ENCODE measurements around the gene MICAL3. TPM values are rescaled to one million over a fixed set of nuclear protein-coding genes. Genes with fewer than 3 reads are reported as not detected.

The MICAL3 gene
- total and polyA plus RNA-seq, 4 donors = 4.4 to 30.7 (median 15.4) TPM

GRCh38 chr22:17818180-17818579, 206.2 kb downstream of the MICAL3 start:
- Histone ChIP-seq H3K4me3 (no peak overlapping the region), H3K36me3 (ENCODE audit: control insufficient read depth in 4 of 4, insufficient read depth in 4 of 4, low read length in 4 of 4) (peaks cover 4 to 29% (median 17%) of the 10 kb centered on the region in 4 donors), H3K9ac (ENCODE audit: insufficient read depth in 1 of 2, low read length in 2 of 2) (no peak overlapping the region), H3K27ac (ENCODE audit: low read depth in 1 of 2, low read length in 1 of 2) (no peak overlapping the region), H3K4me1 (ENCODE audit: control insufficient read depth in 5 of 5, insufficient read depth in 5 of 5, low read length in 5 of 5) (no peaks in the 10 kb centered on the region), H3K9me3 (ENCODE audit: control insufficient read depth in 4 of 4, insufficient read depth in 3 of 4, low read length in 3 of 4) (no peaks in the 10 kb centered on the region), H3K27me3 (ENCODE audit: control insufficient read depth in 3 of 3, insufficient read depth in 3 of 3, low read length in 2 of 3) (no peaks in the 10 kb centered on the region)
- ATAC-seq (ENCODE audit: insufficient read depth, low FRiP score) (no peak), DNase-seq (no peak)
- WGBS, 2 donors = 93 to 95% methylated on average over 13 to 25 of the region's 25 CpGs
- TF ChIP-seq CTCF (IDR thresholded peaks at IDR 0.05; ENCODE audit: control extremely low read depth, extremely low read depth) = no peak

- Histone ChIP-seq H3K4me3 (no peak overlapping the region), H3K9me3 (ENCODE audit: control insufficient read depth in 4 of 4, insufficient read depth in 3 of 4, low read length in 3 of 4) (no peaks in the 10 kb centered on the region), H3K4me1 (ENCODE audit: control insufficient read depth in 5 of 5, insufficient read depth in 5 of 5, low read length in 5 of 5) (no peaks in the 10 kb centered on the region), H3K27ac (ENCODE audit: low read depth in 1 of 2, low read length in 1 of 2) (no peak overlapping the region), H3K9ac (ENCODE audit: insufficient read depth in 1 of 2, low read length in 2 of 2) (no peak overlapping the region), H3K27me3 (ENCODE audit: control insufficient read depth in 3 of 3, insufficient read depth in 3 of 3, low read length in 2 of 3) (no peaks in the 10 kb centered on the region), H3K36me3 (ENCODE audit: control insufficient read depth in 4 of 4, insufficient read depth in 4 of 4, low read length in 4 of 4) (peaks cover 4 to 26% (median 17%) of the 10 kb centered on the region in 4 donors)
- DNase-seq (no peak), ATAC-seq (ENCODE audit: insufficient read depth, low FRiP score) (no peak)
- 96% methylated on average over 33 of the region's 33 CpGs for WGBS, 2 donors
- no peak for TF ChIP-seq CTCF (IDR thresholded peaks at IDR 0.05; ENCODE audit: control extremely low read depth, extremely low read depth)
These were observed 206.8 kb downstream of the MICAL3 start for GRCh38 chr22:17817511-17818065.

- no peak overlapping the region for H3K27ac ChIP-seq (ENCODE audit: low read depth in 1 of 2, low read length in 1 of 2)
- TF ChIP-seq CTCF (IDR thresholded peaks at IDR 0.05; ENCODE audit: control extremely low read depth, extremely low read depth) = no peak
- no peaks in the 10 kb centered on the region for H3K9me3 ChIP-seq (ENCODE audit: control insufficient read depth in 4 of 4, insufficient read depth in 3 of 4, low read length in 3 of 4)
- no peaks in the 10 kb centered on the region for H3K4me1 ChIP-seq (ENCODE audit: control insufficient read depth in 5 of 5, insufficient read depth in 5 of 5, low read length in 5 of 5)
- WGBS, 2 donors = 94 to 97% methylated on average over 21 of the region's 21 CpGs
- H3K4me3 ChIP-seq = no peak overlapping the region
- H3K27me3 ChIP-seq (ENCODE audit: control insufficient read depth in 3 of 3, insufficient read depth in 3 of 3, low read length in 2 of 3) = no peaks in the 10 kb centered on the region
- no peak overlapping the region for H3K9ac ChIP-seq (ENCODE audit: insufficient read depth in 1 of 2, low read length in 2 of 2)
- DNase-seq (no peak), ATAC-seq (ENCODE audit: insufficient read depth, low FRiP score) (no peak)
- H3K36me3 ChIP-seq (ENCODE audit: control insufficient read depth in 4 of 4, insufficient read depth in 4 of 4, low read length in 4 of 4) = peaks cover 4 to 24% (median 16%) of the 10 kb centered on the region in 4 donors
These were observed 207.3 kb downstream of the MICAL3 start for GRCh38 chr22:17817079-17817478.

GRCh38 chr22:17816649-17817048, 207.7 kb downstream of the MICAL3 start:
- no peak for TF ChIP-seq CTCF (IDR thresholded peaks at IDR 0.05; ENCODE audit: control extremely low read depth, extremely low read depth)
- ATAC-seq (ENCODE audit: insufficient read depth, low FRiP score) = no peak
- peaks cover 4 to 23% (median 16%) of the 10 kb centered on the region in 4 donors for H3K36me3 ChIP-seq (ENCODE audit: control insufficient read depth in 4 of 4, insufficient read depth in 4 of 4, low read length in 4 of 4)
- no peak overlapping the region for H3K4me3 ChIP-seq
- no peak for DNase-seq
- 90 to 96% methylated on average over 14 of the region's 14 CpGs for WGBS, 2 donors
- no peaks in the 10 kb centered on the region for H3K27me3 ChIP-seq (ENCODE audit: control insufficient read depth in 3 of 3, insufficient read depth in 3 of 3, low read length in 2 of 3)
- no peaks in the 10 kb centered on the region for H3K4me1 ChIP-seq (ENCODE audit: control insufficient read depth in 5 of 5, insufficient read depth in 5 of 5, low read length in 5 of 5)
- H3K9me3 ChIP-seq (ENCODE audit: control insufficient read depth in 4 of 4, insufficient read depth in 3 of 4, low read length in 3 of 4) = no peaks in the 10 kb centered on the region
- H3K9ac ChIP-seq (ENCODE audit: insufficient read depth in 1 of 2, low read length in 2 of 2) = no peak overlapping the region
- H3K27ac ChIP-seq (ENCODE audit: low read depth in 1 of 2, low read length in 1 of 2) = no peak overlapping the region
